HepG2 (cell line): Measurements from ENCODE around the gene TXNDC11. TPM values are rescaled to one million over a fixed set of nuclear protein-coding genes. Genes with fewer than 3 reads are reported as not detected.

Experiments used
- CENPX ChIP-seq: sonication (generic); formaldehyde crosslinking; IDR thresholded peaks from 2 replicates; pipeline ENCODE4 v1.9.0; 2021; ENCODE audit warnings: mild to moderate bottlenecking, missing genetic modification reagents, moderate library complexity
- CHCHD3 ChIP-seq: sonication (generic); formaldehyde crosslinking; IDR thresholded peaks from 2 replicates; pipeline ENCODE4 v1.8.0; 2022; ENCODE audit warnings: mild to moderate bottlenecking, missing genetic modification reagents, moderate library complexity
- FOXM1 ChIP-seq: sonication (generic); formaldehyde crosslinking; IDR thresholded peaks from 2 replicates; pipeline ENCODE4 v1.5.0; 2020; ENCODE audit warnings: missing genetic modification reagents
- HES4 ChIP-seq: sonication (generic); formaldehyde crosslinking; IDR thresholded peaks from 2 replicates; pipeline ENCODE4 v1.9.0; 2021; ENCODE audit warnings: mild to moderate bottlenecking, missing genetic modification reagents, borderline replicate concordance
- MTF1 ChIP-seq: sonication (generic); formaldehyde crosslinking; IDR thresholded peaks from 2 replicates; pipeline ENCODE4 v1.5.0; 2020; ENCODE audit warnings: missing genetic modification reagents
- NFYC ChIP-seq: IDR thresholded peaks from 2 replicates; pipeline ENCODE4 v1.6.1; 2016; ENCODE audit warnings: missing genetic modification reagents, missing compliant biosample characterization
- NONO ChIP-seq, 2 experiments: fragments of 450-650 bp in 1 of 2; sonication (generic) in 1 of 2; formaldehyde crosslinking in 1 of 2; IDR thresholded peaks in 1 of 2; conservative IDR thresholded peaks in 1 of 2; 2 replicates each; pipeline versions ENCODE4 v1.6.1 to v1.8.0; 2017 to 2022; ENCODE audit warnings: mild to moderate bottlenecking in 1 of 2, missing genetic modification reagents in 1 of 2, moderate library complexity in 1 of 2
- SOX5 ChIP-seq: IDR thresholded peaks from 2 replicates; pipeline ENCODE4 v1.6.1; 2016; ENCODE audit warnings: borderline replicate concordance
- TGIF2 ChIP-seq: IDR thresholded peaks from 2 replicates; pipeline ENCODE4 v1.6.1; 2016; ENCODE audit warnings: control low read depth, missing compliant biosample characterization
- U2AF1 ChIP-seq: fragments of 200-400 bp; formaldehyde crosslinking; optimal IDR thresholded peaks from 2 replicates; pipeline ENCODE3; 2017; ENCODE audit warnings: mild to moderate bottlenecking, low read depth, low read length
- YEATS2 ChIP-seq: sonication (generic); formaldehyde crosslinking; IDR thresholded peaks from 2 replicates; pipeline ENCODE4 v1.4.0; 2020; ENCODE audit warnings: missing genetic modification reagents, borderline replicate concordance
- ZNF10 ChIP-seq: sonication (generic); formaldehyde crosslinking; IDR thresholded peaks from 2 replicates; pipeline ENCODE4 v1.4.0; 2020; ENCODE audit warnings: mild to moderate bottlenecking, low read depth, missing genetic modification reagents, borderline replicate concordance
- ZNF180 ChIP-seq: sonication (generic); formaldehyde crosslinking; IDR thresholded peaks from 2 replicates; pipeline ENCODE4 v1.4.0; 2020; ENCODE audit warnings: low read depth, missing genetic modification reagents, borderline replicate concordance
- ZNF224 ChIP-seq: sonication (generic); formaldehyde crosslinking; IDR thresholded peaks from 2 replicates; pipeline ENCODE4 v1.5.0; 2020; ENCODE audit warnings: mild to moderate bottlenecking, missing genetic modification reagents
- ZNF619 ChIP-seq: sonication (generic); formaldehyde crosslinking; IDR thresholded peaks from 2 replicates; pipeline ENCODE4 v1.4.0; 2020; ENCODE audit warnings: mild to moderate bottlenecking, missing genetic modification reagents
- ZNF75D ChIP-seq: sonication (generic); formaldehyde crosslinking; IDR thresholded peaks from 2 replicates; pipeline ENCODE4 v1.8.1; 2023; ENCODE audit warnings: missing genetic modification reagents, mild to moderate bottlenecking, borderline replicate concordance
- ZNF776 ChIP-seq: sonication (generic); formaldehyde crosslinking; IDR thresholded peaks from 2 replicates; pipeline ENCODE4 v1.4.0; 2020; ENCODE audit warnings: mild to moderate bottlenecking, missing genetic modification reagents
- ZSCAN12 ChIP-seq: sonication (generic); formaldehyde crosslinking; IDR thresholded peaks from 2 replicates; pipeline ENCODE4 v1.9.0; 2021; ENCODE audit warnings: mild to moderate bottlenecking, missing genetic modification reagents
- polyA plus RNA-seq, 8 experiments: library from polyadenylated mRNA; depleted of rRNA in 3 of 8; stranded (reverse) in 7 of 8; unstranded in 1 of 8; fragments of >200 nt; fragmentation: Illumina TruSeq in 4 of 8; extraction: Trizol in 4 of 8; gene quantifications; 2 replicates each; pipeline versions ENCODE4 v1.2.1 to v1.2.3, GENCODE V29; 2011 to 2016; ENCODE audit warnings: low read depth in 4 of 8, missing spikeins in 1 of 8, mixed read lengths in 1 of 8; ENCODE audit not compliant: insufficient read depth in 1 of 8
- total RNA-seq, 5 experiments: library from RNA; depleted of rRNA; stranded (reverse); fragments of >200 nt; fragmentation: Illumina TruSeq; extraction: Trizol; gene quantifications; 2 replicates each; pipeline ENCODE4 v1.2.3, GENCODE V29; 2016; ENCODE audit warnings: low read depth in 1 of 5
- TF ChIP-seq, protein P1 (sequence below): sonication (generic); formaldehyde crosslinking; IDR thresholded peaks from 2 replicates; pipeline ENCODE4 v1.8.1; 2023; ENCODE audit warnings: mild to moderate bottlenecking, missing genetic modification reagents
- TF ChIP-seq, protein P2 (sequence below), 2 experiments: fragments of 450-650 bp in 1 of 2; sonication (generic) in 1 of 2; formaldehyde crosslinking; IDR thresholded peaks; 2 replicates each; pipeline versions ENCODE4 v1.5.0 to v1.8.0; 2020 to 2022; ENCODE audit warnings: mild to moderate bottlenecking in 1 of 2, missing genetic modification reagents in 1 of 2
- TF ChIP-seq, protein P3 (sequence below): sonication (generic); formaldehyde crosslinking; IDR thresholded peaks from 2 replicates; pipeline ENCODE4 v1.4.0; 2020; ENCODE audit warnings: missing genetic modification reagents
- TF ChIP-seq, protein P4 (sequence below): sonication (generic); formaldehyde crosslinking; IDR thresholded peaks from 2 replicates; pipeline ENCODE4 v1.5.0; 2020; ENCODE audit warnings: mild to moderate bottlenecking, missing genetic modification reagents

Gene TXNDC11
- total and polyA plus RNA-seq, 2 of the 13 experiments (the other 11 are each of a cell fraction or from before 2014, with no cell fraction given): 74.9 to 123 TPM

DNA sequence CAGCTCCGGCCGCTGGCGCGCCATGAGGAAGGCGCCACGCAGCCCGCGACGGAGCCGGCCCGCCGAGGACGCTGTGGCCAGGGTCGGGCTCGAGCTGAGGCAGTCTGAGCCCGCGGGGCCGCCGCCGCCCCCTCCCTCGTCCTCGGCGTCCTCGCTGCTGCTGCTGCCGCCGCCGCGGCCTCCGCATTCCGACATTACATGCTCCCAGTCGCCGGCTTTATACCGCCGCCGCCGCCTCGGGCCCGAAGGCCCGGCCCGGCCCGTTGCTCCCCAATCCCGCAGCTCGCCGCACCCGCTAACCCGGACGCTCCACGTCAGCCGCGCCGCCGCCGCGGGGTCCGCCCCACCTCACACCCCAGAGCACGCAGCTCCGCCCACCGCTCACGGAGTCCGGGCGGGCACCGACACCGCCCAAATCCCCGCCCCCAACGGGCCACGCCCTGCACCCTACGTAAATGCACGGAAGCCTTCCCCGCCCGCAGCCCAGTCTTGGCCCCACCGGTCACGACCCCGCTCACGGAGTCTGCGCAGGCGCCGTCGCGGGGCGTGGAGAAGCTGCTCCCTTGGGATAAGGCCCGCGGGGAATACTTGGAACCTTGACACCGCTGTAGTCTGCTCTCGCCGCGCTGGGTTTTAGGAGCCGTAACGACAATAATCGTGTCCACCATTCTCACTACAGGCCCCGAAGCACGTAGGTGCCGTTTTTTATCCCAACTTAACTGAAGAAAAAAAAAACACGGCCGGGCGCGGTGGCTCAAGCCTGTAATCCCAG is at the start of gene TXNDC11 (continued):
- TF ChIP-seq CHCHD3 (peak; percentile 86; the same call in 1 of the 2 replicates), NFYC (CRISPR knock-in tag) (peak; percentile 70), ZNF10 (CRISPR knock-in tag) (no peak), ZNF180 (CRISPR knock-in tag) (no peak), SOX5 (CRISPR knock-in tag) (peak; percentile 72; the same call in 1 of the 2 replicates), HES4 (peak; percentile 96), NONO (IDR thresholded peaks at IDR 0.05) (no peak), NONO (CRISPR knock-in tag; conservative IDR thresholded peaks at IDR 0.05) (peak; percentile 95), FOXM1 (CRISPR knock-in tag) (no peak; the same call in 1 of the 2 replicates), YEATS2 (CRISPR knock-in tag) (peak; percentile 71; the same call in 1 of the 2 replicates), ZNF619 (0 out of 2 replicates have a peak, but pooled peaks have one; percentile 24), ZNF75D (CRISPR knock-in tag) (no peak), ZSCAN12 (CRISPR knock-in tag) (peak; percentile 46; the same call in 1 of the 2 replicates), MTF1 (CRISPR knock-in tag) (no peak), ZNF224 (0 out of 2 replicates have a peak, but pooled peaks have one; percentile 87), TGIF2 (CRISPR knock-in tag) (peak; percentile 2; the same call in 1 of the 2 replicates), CENPX (no peak), U2AF1 (peak; percentile 75), ZNF776 (CRISPR knock-in tag) (peak; percentile 79)
- TF ChIP-seq, protein P1, sequence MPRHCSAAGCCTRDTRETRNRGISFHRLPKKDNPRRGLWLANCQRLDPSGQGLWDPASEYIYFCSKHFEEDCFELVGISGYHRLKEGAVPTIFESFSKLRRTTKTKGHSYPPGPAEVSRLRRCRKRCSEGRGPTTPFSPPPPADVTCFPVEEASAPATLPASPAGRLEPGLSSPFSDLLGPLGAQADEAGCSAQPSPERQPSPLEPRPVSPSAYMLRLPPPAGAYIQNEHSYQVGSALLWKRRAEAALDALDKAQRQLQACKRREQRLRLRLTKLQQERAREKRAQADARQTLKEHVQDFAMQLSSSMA (CRISPR knock-in tag): peak; percentile 89
- TF ChIP-seq, protein P2, sequence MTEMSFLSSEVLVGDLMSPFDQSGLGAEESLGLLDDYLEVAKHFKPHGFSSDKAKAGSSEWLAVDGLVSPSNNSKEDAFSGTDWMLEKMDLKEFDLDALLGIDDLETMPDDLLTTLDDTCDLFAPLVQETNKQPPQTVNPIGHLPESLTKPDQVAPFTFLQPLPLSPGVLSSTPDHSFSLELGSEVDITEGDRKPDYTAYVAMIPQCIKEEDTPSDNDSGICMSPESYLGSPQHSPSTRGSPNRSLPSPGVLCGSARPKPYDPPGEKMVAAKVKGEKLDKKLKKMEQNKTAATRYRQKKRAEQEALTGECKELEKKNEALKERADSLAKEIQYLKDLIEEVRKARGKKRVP (CRISPR knock-in tag; IDR thresholded peaks at IDR 0.05): peak in 1 of 2 experiments; percentile 50; a peak in 1 of 4 replicates
- TF ChIP-seq, protein P3, sequence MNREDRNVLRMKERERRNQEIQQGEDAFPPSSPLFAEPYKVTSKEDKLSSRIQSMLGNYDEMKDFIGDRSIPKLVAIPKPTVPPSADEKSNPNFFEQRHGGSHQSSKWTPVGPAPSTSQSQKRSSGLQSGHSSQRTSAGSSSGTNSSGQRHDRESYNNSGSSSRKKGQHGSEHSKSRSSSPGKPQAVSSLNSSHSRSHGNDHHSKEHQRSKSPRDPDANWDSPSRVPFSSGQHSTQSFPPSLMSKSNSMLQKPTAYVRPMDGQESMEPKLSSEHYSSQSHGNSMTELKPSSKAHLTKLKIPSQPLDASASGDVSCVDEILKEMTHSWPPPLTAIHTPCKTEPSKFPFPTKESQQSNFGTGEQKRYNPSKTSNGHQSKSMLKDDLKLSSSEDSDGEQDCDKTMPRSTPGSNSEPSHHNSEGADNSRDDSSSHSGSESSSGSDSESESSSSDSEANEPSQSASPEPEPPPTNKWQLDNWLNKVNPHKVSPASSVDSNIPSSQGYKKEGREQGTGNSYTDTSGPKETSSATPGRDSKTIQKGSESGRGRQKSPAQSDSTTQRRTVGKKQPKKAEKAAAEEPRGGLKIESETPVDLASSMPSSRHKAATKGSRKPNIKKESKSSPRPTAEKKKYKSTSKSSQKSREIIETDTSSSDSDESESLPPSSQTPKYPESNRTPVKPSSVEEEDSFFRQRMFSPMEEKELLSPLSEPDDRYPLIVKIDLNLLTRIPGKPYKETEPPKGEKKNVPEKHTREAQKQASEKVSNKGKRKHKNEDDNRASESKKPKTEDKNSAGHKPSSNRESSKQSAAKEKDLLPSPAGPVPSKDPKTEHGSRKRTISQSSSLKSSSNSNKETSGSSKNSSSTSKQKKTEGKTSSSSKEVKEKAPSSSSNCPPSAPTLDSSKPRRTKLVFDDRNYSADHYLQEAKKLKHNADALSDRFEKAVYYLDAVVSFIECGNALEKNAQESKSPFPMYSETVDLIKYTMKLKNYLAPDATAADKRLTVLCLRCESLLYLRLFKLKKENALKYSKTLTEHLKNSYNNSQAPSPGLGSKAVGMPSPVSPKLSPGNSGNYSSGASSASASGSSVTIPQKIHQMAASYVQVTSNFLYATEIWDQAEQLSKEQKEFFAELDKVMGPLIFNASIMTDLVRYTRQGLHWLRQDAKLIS (CRISPR knock-in tag): 0 out of 2 replicates have a peak, but pooled peaks have one; percentile 21
- TF ChIP-seq, protein P4, sequence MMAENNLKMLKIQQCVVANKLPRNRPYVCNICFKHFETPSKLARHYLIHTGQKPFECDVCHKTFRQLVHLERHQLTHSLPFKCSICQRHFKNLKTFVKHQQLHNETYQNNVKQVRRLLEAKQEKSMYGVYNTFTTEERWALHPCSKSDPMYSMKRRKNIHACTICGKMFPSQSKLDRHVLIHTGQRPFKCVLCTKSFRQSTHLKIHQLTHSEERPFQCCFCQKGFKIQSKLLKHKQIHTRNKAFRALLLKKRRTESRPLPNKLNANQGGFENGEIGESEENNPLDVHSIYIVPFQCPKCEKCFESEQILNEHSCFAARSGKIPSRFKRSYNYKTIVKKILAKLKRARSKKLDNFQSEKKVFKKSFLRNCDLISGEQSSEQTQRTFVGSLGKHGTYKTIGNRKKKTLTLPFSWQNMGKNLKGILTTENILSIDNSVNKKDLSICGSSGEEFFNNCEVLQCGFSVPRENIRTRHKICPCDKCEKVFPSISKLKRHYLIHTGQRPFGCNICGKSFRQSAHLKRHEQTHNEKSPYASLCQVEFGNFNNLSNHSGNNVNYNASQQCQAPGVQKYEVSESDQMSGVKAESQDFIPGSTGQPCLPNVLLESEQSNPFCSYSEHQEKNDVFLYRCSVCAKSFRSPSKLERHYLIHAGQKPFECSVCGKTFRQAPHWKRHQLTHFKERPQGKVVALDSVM (CRISPR knock-in tag): peak; percentile 78
